Sigmoid colon (tissue), 3 donors: ENCODE results near the gene MGMT.

Experiments
- CTCF ChIP-seq, 4 experiments: fragments of 450-650 bp in 3 of 4; fragments of 200-600 bp in 1 of 4; IDR thresholded peaks; one replicate each; pipeline ENCODE4 v1.5.1; 2016 to 2019; ENCODE audit warnings: antibody characterized with exemption in 4 of 4, mild to moderate bottlenecking in 3 of 4, moderate library complexity in 2 of 4
- POLR2A ChIP-seq, 2 donors: fragments of 450-650 bp; IDR thresholded peaks; one replicate each; pipeline ENCODE4 v1.6.1; 2016; ENCODE audit warnings: antibody characterized with exemption in 2 of 2, mild to moderate bottlenecking in 2 of 2, moderate library complexity in 2 of 2

- TF ChIP-seq CTCF (IDR thresholded peaks at IDR 0.05) = no peak
- TF ChIP-seq POLR2A (IDR thresholded peaks at IDR 0.05) = no peak
Observed at GRCh38 chr10:129645487-129645886, 178.4 kb downstream of the MGMT start.
